Measurements from ENCODE around the gene LMAN2. TPM values are rescaled to one million over a fixed set of nuclear protein-coding genes. Genes with fewer than 3 reads are reported as not detected.
A peak's percentile ranks its signal among the peaks of the same experiment; 100 is the strongest.

Gene LMAN2
- total RNA-seq, 1 experiment from 2014 or later: 106 TPM

DNA sequence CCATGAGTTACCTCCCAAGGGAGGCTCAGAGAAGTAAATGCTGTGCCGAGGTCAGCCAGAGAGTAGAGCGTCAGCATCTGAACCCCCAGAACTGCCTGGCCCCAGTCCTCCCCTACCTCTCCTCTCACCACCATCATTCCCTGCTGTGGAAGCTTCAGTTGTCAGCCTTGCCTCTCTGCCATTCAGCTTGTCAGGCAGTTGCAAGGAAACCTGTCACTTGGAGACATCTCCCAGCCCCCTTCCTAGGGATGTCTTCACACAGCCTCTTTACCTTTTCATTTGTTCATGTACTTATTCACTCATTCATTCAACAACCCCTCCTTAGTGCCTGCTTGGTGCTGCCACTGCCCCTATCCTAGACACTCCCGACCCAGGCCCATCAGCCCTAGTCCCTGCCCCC is 8.4 kb upstream of the LMAN2 start:
- Histone ChIP-seq H4K91ac (ENCODE audit: insufficient read length, low read depth, low read length) (no peak overlapping the region), H4K20me1 (ENCODE audit: control insufficient read depth, insufficient read depth, insufficient read length) (no peaks in the 10 kb centered on the region), H3K4me2 (ENCODE audit: insufficient read depth, insufficient read length, low read length) (no peak overlapping the region), H4K5ac (ENCODE audit: insufficient read length, low read depth, low read length) (no peak overlapping the region), H3K27me3 (ENCODE audit: insufficient read depth, low read length) (no peaks in the 10 kb centered on the region), H2BK15ac (ENCODE audit: low read depth, low read length) (no peak overlapping the region), H3K9ac (ENCODE audit: extremely low read depth, insufficient read length, low read length) (no peak overlapping the region), H2AFZ (ENCODE audit: low read length) (no peak overlapping the region), H3K79me1 (ENCODE audit: insufficient read depth, low read depth, low read length, poor library complexity, severe bottlenecking) (no peaks in the 10 kb centered on the region), H3K14ac (ENCODE audit: insufficient read depth, low read length) (no peak overlapping the region), H2BK12ac (ENCODE audit: insufficient read length, low read depth, low read length) (no peak overlapping the region), H3K18ac (ENCODE audit: insufficient read length, low read depth, low read length) (no peak overlapping the region), H3K27ac (ENCODE audit: insufficient read length, low read depth, low read length) (no peak overlapping the region), H3K56ac (ENCODE audit: insufficient read length, low read depth, low read length) (no peak overlapping the region), H3K4me1 (ENCODE audit: insufficient read depth, low read length) (peaks cover 4% of the 10 kb centered on the region; the same call in 1 of the 2 replicates), H4K8ac (replicated peaks; ENCODE audit: insufficient read length, low read depth, low read length) (no peak overlapping the region), H2AK5ac (ENCODE audit: insufficient read length, low read length) (no peak overlapping the region), H3K4ac (ENCODE audit: low read depth, low read length) (no peak overlapping the region), H2BK20ac (ENCODE audit: low read depth, low read length, poor library complexity, severe bottlenecking) (no peak overlapping the region), H3T11ph (ENCODE audit: low read length) (no peak overlapping the region), H3K79me2 (ENCODE audit: insufficient read depth, low read length) (no peaks in the 10 kb centered on the region), H3K23me2 (ENCODE audit: insufficient read length, low read depth, low read length, poor library complexity, severe bottlenecking) (peaks cover 4% of the 10 kb centered on the region), H3K9me3 (ENCODE audit: control insufficient read depth, low read depth, low read length) (no peaks in the 10 kb centered on the region), H2BK5ac (ENCODE audit: insufficient read length, low read length) (no peak overlapping the region), H3K23ac (ENCODE audit: insufficient read length, low read depth, low read length) (no peak overlapping the region), H2BK120ac (ENCODE audit: low read depth, low read length, poor library complexity, severe bottlenecking) (no peak overlapping the region)
- H3K27ac Mint-ChIP-seq: peak overlapping the region in 1 of 3 experiments; percentile 65; a peak in 1 of 7 replicates
- H3K27me3 Mint-ChIP-seq (ENCODE audit: low read depth): peaks cover 49% of the 10 kb centered on the region
- H3K36me3 Mint-ChIP-seq (ENCODE audit: insufficient read depth in 1 of 3, low read depth in 3 of 3): no peaks in the 10 kb centered on the region
- H3K9me3 Mint-ChIP-seq: peaks cover 3 to 4% of the 10 kb centered on the region in 2 experiments; a peak in 3 of 5 replicates
- no peak overlapping the region for H3K4me3 Mint-ChIP-seq
- no peak for DNase-seq
- peaks cover 11 to 24% of the 10 kb centered on the region in 2 experiments for H3K4me1 Mint-ChIP-seq
- no CpG with 5 or more reads among the region's 3 CpGs for WGBS (ENCODE audit: extremely low coverage, insufficient read length, low lambda C conversion rate)
- TF ChIP-seq, protein P1, sequence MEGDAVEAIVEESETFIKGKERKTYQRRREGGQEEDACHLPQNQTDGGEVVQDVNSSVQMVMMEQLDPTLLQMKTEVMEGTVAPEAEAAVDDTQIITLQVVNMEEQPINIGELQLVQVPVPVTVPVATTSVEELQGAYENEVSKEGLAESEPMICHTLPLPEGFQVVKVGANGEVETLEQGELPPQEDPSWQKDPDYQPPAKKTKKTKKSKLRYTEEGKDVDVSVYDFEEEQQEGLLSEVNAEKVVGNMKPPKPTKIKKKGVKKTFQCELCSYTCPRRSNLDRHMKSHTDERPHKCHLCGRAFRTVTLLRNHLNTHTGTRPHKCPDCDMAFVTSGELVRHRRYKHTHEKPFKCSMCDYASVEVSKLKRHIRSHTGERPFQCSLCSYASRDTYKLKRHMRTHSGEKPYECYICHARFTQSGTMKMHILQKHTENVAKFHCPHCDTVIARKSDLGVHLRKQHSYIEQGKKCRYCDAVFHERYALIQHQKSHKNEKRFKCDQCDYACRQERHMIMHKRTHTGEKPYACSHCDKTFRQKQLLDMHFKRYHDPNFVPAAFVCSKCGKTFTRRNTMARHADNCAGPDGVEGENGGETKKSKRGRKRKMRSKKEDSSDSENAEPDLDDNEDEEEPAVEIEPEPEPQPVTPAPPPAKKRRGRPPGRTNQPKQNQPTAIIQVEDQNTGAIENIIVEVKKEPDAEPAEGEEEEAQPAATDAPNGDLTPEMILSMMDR (conservative IDR thresholded peaks at IDR 0.05): no peak
